ENCODE data around the gene CTPS2.
"Not testable (repeated sequence)": the region's sequence is repeated elsewhere in the genome, so short reads cannot be mapped to it uniquely, and the experiment has no call there.

CTPS2 gene

DNA sequence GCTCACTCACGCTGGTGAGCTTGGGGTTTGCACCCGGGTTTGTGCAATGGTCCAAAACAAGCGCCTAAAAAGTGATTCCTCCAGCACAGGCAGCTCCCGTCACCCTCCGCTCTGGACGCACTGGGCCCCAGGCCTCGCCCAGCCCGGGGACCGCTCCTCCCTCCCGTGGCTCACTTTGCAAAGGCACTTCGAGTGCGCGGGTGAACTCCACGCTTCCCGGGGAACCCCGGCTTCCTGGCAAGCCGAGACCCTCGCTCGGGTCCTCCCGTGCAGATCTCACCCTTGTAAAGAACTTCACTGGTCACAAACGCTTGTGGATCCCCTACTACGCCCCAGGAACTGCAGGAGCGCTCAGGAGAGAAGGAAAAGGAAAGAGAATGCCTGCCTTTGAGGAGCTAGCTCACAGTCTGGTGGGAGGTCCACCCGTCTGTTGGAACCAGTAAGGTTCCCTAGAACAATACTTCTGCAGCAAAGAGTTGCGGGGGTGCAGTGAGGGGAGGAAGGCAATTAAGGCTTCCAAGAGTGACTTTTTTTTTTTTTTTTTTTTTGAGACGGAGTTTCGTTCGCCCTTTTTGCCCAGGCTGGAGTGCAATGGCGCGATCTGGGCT is at the start of gene CTPS2:
Gene CTPS2, minus strand, starts transcription at position 122 of the 608 bp plus-strand sequence. CDS start 9,767 bp downstream, outside the sequence.
- H3K4me3 Mint-ChIP-seq = peak within 1 kb of the TSS; percentile 93
- H3K27ac Mint-ChIP-seq = peak within 1 kb of the TSS; percentile 94
- H3K27me3 Mint-ChIP-seq (ENCODE audit: low read depth, poor library complexity) = peaks cover 5% of the 10 kb centered on the region
- DNase-seq = peak; percentile 69
- H3K4me1 Mint-ChIP-seq = peaks cover 31% of the 10 kb centered on the region
- TF ChIP-seq, protein P1, sequence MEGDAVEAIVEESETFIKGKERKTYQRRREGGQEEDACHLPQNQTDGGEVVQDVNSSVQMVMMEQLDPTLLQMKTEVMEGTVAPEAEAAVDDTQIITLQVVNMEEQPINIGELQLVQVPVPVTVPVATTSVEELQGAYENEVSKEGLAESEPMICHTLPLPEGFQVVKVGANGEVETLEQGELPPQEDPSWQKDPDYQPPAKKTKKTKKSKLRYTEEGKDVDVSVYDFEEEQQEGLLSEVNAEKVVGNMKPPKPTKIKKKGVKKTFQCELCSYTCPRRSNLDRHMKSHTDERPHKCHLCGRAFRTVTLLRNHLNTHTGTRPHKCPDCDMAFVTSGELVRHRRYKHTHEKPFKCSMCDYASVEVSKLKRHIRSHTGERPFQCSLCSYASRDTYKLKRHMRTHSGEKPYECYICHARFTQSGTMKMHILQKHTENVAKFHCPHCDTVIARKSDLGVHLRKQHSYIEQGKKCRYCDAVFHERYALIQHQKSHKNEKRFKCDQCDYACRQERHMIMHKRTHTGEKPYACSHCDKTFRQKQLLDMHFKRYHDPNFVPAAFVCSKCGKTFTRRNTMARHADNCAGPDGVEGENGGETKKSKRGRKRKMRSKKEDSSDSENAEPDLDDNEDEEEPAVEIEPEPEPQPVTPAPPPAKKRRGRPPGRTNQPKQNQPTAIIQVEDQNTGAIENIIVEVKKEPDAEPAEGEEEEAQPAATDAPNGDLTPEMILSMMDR (IDR thresholded peaks at IDR 0.05) = no peak
- peaks cover 21% of the 10 kb centered on the region for H3K36me3 Mint-ChIP-seq (ENCODE audit: low read depth)
- no peaks in the 10 kb centered on the region for H3K9me3 Mint-ChIP-seq

- peaks cover 44% of the 10 kb centered on the region for H3K36me3 Mint-ChIP-seq (ENCODE audit: low read depth)
- not testable (repeated sequence) for H3K27ac Mint-ChIP-seq; H3K4me1 Mint-ChIP-seq; DNase-seq; H3K4me3 Mint-ChIP-seq; H3K9me3 Mint-ChIP-seq; H3K27me3 Mint-ChIP-seq (ENCODE audit: low read depth, poor library complexity)
Measured at GRCh38 chrX:16761500-16761899, 49.0 kb upstream of the CTPS2 start.

- Mint-ChIP-seq H3K9me3 (no peaks in the 10 kb centered on the region), H3K36me3 (ENCODE audit: low read depth) (peaks cover 73% of the 10 kb centered on the region), H3K27ac (peak overlapping the region; percentile 66), H3K27me3 (ENCODE audit: low read depth, poor library complexity) (no peaks in the 10 kb centered on the region), H3K4me3 (no peak overlapping the region), H3K4me1 (no peaks in the 10 kb centered on the region)
- DNase-seq = no peak
- TF ChIP-seq, protein P1 (IDR thresholded peaks at IDR 0.05) = no peak
Measured at GRCh38 chrX:16756724-16757123, 44.3 kb upstream of the CTPS2 start.

DNA sequence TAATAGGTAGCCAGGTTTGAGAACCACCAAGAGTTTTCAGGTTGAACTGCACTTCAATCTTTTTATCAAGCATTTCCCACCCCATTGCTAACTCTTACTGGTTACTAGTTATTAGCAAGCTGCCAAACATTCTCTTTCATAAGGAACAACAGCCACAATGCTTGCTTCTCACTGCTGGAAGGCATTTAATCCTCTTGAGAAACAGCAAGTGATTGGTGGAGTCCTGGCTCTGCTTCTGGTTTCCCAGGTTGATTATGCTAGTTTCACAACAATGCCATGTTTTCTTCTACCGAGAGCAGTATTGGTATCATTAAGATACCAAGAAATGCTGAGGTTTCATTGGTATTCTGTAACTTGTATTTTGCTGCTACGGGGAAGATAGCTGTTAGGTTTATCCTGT is 41.5 kb upstream of the CTPS2 start:
- TF ChIP-seq, protein P1 (IDR thresholded peaks at IDR 0.05) = no peak
- H3K9me3 Mint-ChIP-seq = no peaks in the 10 kb centered on the region
- H3K27me3 Mint-ChIP-seq (ENCODE audit: low read depth, poor library complexity) = no peaks in the 10 kb centered on the region
- H3K27ac Mint-ChIP-seq = no peak overlapping the region
- no peak for DNase-seq
- H3K4me3 Mint-ChIP-seq = no peak overlapping the region
- no peaks in the 10 kb centered on the region for H3K4me1 Mint-ChIP-seq
- H3K36me3 Mint-ChIP-seq (ENCODE audit: low read depth) = peaks cover 73% of the 10 kb centered on the region

DNA sequence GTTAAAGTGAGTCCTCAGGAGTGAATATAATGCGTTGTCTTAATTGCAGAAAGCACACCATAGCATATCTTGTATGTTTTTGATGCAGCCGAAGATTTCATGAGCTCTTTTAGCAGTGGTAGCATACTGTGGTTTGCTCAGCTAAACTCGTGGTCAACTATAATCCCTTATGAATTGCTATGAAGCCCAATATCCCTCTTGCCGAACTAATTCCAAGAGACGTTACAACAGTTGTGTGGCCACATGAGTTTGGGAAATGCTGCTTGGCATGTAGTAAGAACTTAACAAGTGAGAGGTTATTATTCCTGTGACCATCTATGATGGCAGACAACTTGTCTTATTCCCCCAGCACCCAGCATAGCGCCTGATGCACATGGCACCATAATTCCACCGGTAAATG is 37.7 kb upstream of the CTPS2 start:
- Mint-ChIP-seq H3K4me3 (no peak overlapping the region), H3K27me3 (ENCODE audit: low read depth, poor library complexity) (no peaks in the 10 kb centered on the region), H3K36me3 (ENCODE audit: low read depth) (peaks cover 75% of the 10 kb centered on the region), H3K4me1 (peaks cover 5% of the 10 kb centered on the region), H3K9me3 (no peaks in the 10 kb centered on the region), H3K27ac (no peak overlapping the region)
- DNase-seq = no peak
- TF ChIP-seq, protein P1 (IDR thresholded peaks at IDR 0.05) = no peak

DNA sequence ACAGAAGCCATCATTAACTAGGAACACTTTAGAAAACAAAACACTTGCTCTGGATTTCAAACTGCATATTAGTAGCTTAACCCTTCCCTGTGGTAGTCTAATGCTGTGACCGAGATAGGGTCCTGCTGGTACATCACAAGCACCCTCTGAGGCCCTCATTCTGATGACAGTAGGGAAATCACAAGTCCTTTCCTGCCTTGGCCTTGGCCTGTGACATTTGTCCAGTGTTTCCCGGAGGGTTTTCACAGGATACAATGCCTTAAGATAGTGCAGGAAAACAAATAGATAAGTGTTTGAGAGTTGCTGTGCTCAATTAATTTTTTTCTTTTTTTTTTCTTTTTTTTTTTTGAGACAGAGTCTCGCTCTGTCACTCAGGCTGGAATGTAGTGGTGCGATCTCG is 36.0 kb upstream of the CTPS2 start:
- Mint-ChIP-seq H3K27me3 (ENCODE audit: low read depth, poor library complexity) (no peaks in the 10 kb centered on the region), H3K9me3 (no peaks in the 10 kb centered on the region)

More for the DNA sequence above, 36.0 kb upstream of the CTPS2 start:
- Mint-ChIP-seq H3K27ac (no peak overlapping the region), H3K4me3 (no peak overlapping the region), H3K36me3 (ENCODE audit: low read depth) (peaks cover 73% of the 10 kb centered on the region), H3K4me1 (peaks cover 5% of the 10 kb centered on the region)
- TF ChIP-seq, protein P1 (IDR thresholded peaks at IDR 0.05) = no peak
- no peak for DNase-seq

Measured in nephron progenitor cell (in vitro differentiated cells).